HCT116 (cell line): ENCODE results near the gene EYA3. TPM values are rescaled to one million over a fixed set of nuclear protein-coding genes. Genes with fewer than 3 reads are reported as not detected.

Experiments
- ATAC-seq: fragments of 200-7000 bp; cut with Tn5 transposase; 2 replicates; pipeline ENCODE4 v1.9.1; 2020; ENCODE audit warnings: mild to moderate bottlenecking, moderate library complexity
- BruUV-seq: library from RNA; stranded (reverse); fragments of 400-500 nt; replicated peaks from 2 replicates; lab custom pipeline; 2021; lab: Mats Ljungman, UMichigan
- CTCF ChIA-PET: fragments of 300-600 bp; sonication (Branson Sonifier 250); formaldehyde crosslinking; loops from one replicate; lab custom pipeline; 2021; ENCODE audit warnings: antibody characterized with exemption; lab: Charles Lee
- POLR2A ChIA-PET: fragments of 300-600, 350-600 bp; sonication (Branson Sonifier 250); formaldehyde crosslinking; loops from one replicate; lab custom pipeline; 2021; ENCODE audit warnings: antibody characterized with exemption; lab: Charles Lee
- RAD21 ChIA-PET, 2 experiments: fragments of 300-600 bp; sonication (Branson Sonifier 250); formaldehyde crosslinking; loops; one replicate each; lab custom pipeline; 2023; ENCODE audit warnings: low total read pairs in 2 of 2; ENCODE audit not compliant: uncharacterized antibody in 2 of 2, unreplicated experiment in 2 of 2, low non-redundant PET in 1 of 2; lab: Charles Lee
- DNase-seq: peaks from one replicate; pipeline ENCODE4 v3.0.0-alpha.2; 2010; ENCODE audit warnings: low read depth, low spot score
- H2AFZ ChIP-seq: fragments of 200-600 bp; shearing (Covaris generic), sonication (generic); 2 replicates; pipeline ENCODE4 v1.6.1; 2017; ENCODE audit warnings: low read depth, mixed run types, mixed read lengths, antibody characterized with exemption, low read length; ENCODE audit not compliant: poor library complexity, severe bottlenecking
- H3K27ac ChIP-seq: 2 replicates; pipeline ENCODE4 v1.5.1; 2012; ENCODE audit warnings: low read depth, low read length
- H3K27me3 ChIP-seq: fragments of 200-600 bp; sonication (generic); 2 replicates; pipeline ENCODE4 v1.6.1; 2016; ENCODE audit warnings: mixed run types, low read length, mixed read lengths; ENCODE audit not compliant: insufficient read depth
- H3K36me3 ChIP-seq, 2 experiments: fragments of 200-500 bp in 1 of 2; fragments of 200-600 bp in 1 of 2; sonication (Bioruptor generic) in 1 of 2; sonication (generic) in 1 of 2; 2 replicates each; pipeline versions ENCODE4 v1.5.1 to v1.6.1; 2014 to 2016; ENCODE audit warnings: low read length in 2 of 2, inconsistent platforms in 1 of 2, mixed read lengths in 1 of 2, mixed run types in 1 of 2; ENCODE audit not compliant: insufficient read depth in 2 of 2, control insufficient read depth in 1 of 2
- H3K4me1 ChIP-seq, 2 experiments: fragments of 200-600 bp in 1 of 2; sonication (generic) in 1 of 2; 2 replicates each; pipeline versions ENCODE4 v1.5.1 to v1.6.1; 2012 to 2017; ENCODE audit warnings: low read length in 2 of 2, inconsistent platforms in 1 of 2, mild to moderate bottlenecking in 1 of 2, mixed read lengths in 1 of 2, mixed run types in 1 of 2, moderate library complexity in 1 of 2; ENCODE audit not compliant: insufficient read depth in 2 of 2, control insufficient read depth in 1 of 2
- H3K4me2 ChIP-seq: fragments of 200-600 bp; sonication (generic); 2 replicates; pipeline ENCODE4 v1.6.1; 2017; ENCODE audit warnings: mixed run types, low read length, mixed read lengths
- H3K4me3 ChIP-seq, 2 experiments: fragments of 200-600 bp in 1 of 2; sonication (generic) in 1 of 2; replicated peaks in 1 of 2; 2 replicates each; pipeline ENCODE4 v1.5.1; 2011 to 2016; ENCODE audit warnings: low read length in 2 of 2, control low read depth in 1 of 2, low read depth in 1 of 2, mild to moderate bottlenecking in 1 of 2, mixed read lengths in 1 of 2, mixed run types in 1 of 2
- H3K79me2 ChIP-seq: fragments of 200-600 bp; sonication (generic); 2 replicates; pipeline ENCODE4 v1.6.1; 2017; ENCODE audit warnings: mild to moderate bottlenecking, mixed run types, low read length, moderate library complexity, mixed read lengths; ENCODE audit not compliant: insufficient read depth
- H3K9ac ChIP-seq: fragments of 200-600 bp; sonication (generic); 2 replicates; pipeline ENCODE4 v1.6.1; 2016; ENCODE audit warnings: low read length, mixed read lengths
- H3K9me2 ChIP-seq: fragments of 200-600 bp; sonication (generic), shearing (Covaris generic); 2 replicates; pipeline ENCODE4 v1.6.1; 2017; ENCODE audit warnings: mixed run types, mild to moderate bottlenecking, moderate library complexity; ENCODE audit not compliant: insufficient read depth
- H3K9me3 ChIP-seq, 2 experiments: fragments of 200-500 bp in 1 of 2; fragments of 200-600 bp in 1 of 2; sonication (Bioruptor generic) in 1 of 2; sonication (generic) in 1 of 2; 2 replicates each; pipeline ENCODE4 v1.6.1; 2014 to 2017; ENCODE audit warnings: low read length in 2 of 2, mixed read lengths in 2 of 2, inconsistent platforms in 1 of 2, low read depth in 1 of 2, mild to moderate bottlenecking in 1 of 2, mixed run types in 1 of 2, moderate library complexity in 1 of 2; ENCODE audit not compliant: control insufficient read depth in 1 of 2, insufficient read depth in 1 of 2
- H4K20me1 ChIP-seq: fragments of 200-600 bp; sonication (generic), shearing (Covaris generic); 2 replicates; pipeline ENCODE4 v1.6.1; 2017; ENCODE audit warnings: mixed run types, mild to moderate bottlenecking, moderate library complexity; ENCODE audit not compliant: insufficient read depth
- CBX3 ChIP-seq: IDR thresholded peaks from 2 replicates; pipeline ENCODE4 v1.6.1; 2012; ENCODE audit warnings: low read depth
- EGR1 ChIP-seq: IDR thresholded peaks from 2 replicates; pipeline ENCODE4 v1.6.1; 2012; ENCODE audit warnings: low read depth
- ELF1 ChIP-seq: IDR thresholded peaks from 2 replicates; pipeline ENCODE4 v1.6.1; 2012; ENCODE audit warnings: low read depth, borderline replicate concordance
- EZH2phosphoT487 ChIP-seq: fragments of 200-600 bp; IDR thresholded peaks from 2 replicates; pipeline ENCODE4 v1.6.1; 2018; ENCODE audit warnings: antibody characterized with exemption, borderline replicate concordance
- FOSL1 ChIP-seq: IDR thresholded peaks from 2 replicates; pipeline ENCODE4 v1.6.1; 2012; ENCODE audit warnings: low read depth
- JUND ChIP-seq: IDR thresholded peaks from 2 replicates; pipeline ENCODE4 v1.6.1; 2012
- POLR2AphosphoS5 ChIP-seq: IDR thresholded peaks from 2 replicates; pipeline ENCODE4 v1.6.1; 2011; ENCODE audit warnings: mild to moderate bottlenecking, low read depth, low read length, moderate library complexity
- RAD21 ChIP-seq: IDR thresholded peaks from 2 replicates; pipeline ENCODE4 v1.6.1; 2012; ENCODE audit warnings: low read depth, mild to moderate bottlenecking
- SIN3A ChIP-seq: IDR thresholded peaks from 2 replicates; pipeline ENCODE4 v1.6.1; 2012; ENCODE audit warnings: low read depth
- SP1 ChIP-seq: IDR thresholded peaks from 2 replicates; pipeline ENCODE4 v1.6.1; 2012; ENCODE audit warnings: low read depth
- TCF7L2 ChIP-seq: IDR thresholded peaks from 2 replicates; pipeline ENCODE4 v1.7.0; 2011; ENCODE audit warnings: borderline replicate concordance, inconsistent platforms; ENCODE audit not compliant: insufficient read depth, insufficient read length; ENCODE audit errors: extremely low read depth
- YY1 ChIP-seq: IDR thresholded peaks from 2 replicates; pipeline ENCODE4 v1.6.1; 2011; ENCODE audit warnings: low read length, low read depth, moderate library complexity, mild to moderate bottlenecking; ENCODE audit not compliant: insufficient replicate concordance; ENCODE audit errors: extremely low read depth
- ZFX ChIP-seq: fragments of 450-650 bp; IDR thresholded peaks from 2 replicates; pipeline ENCODE4 v1.6.1; 2017
- ZNF274 ChIP-seq: fragments of 200-500 bp; sonication (Bioruptor generic); IDR thresholded peaks from 2 replicates; pipeline ENCODE4 v1.6.1; 2014; ENCODE audit warnings: mild to moderate bottlenecking, low read depth, low read length, inconsistent platforms
- intact Hi-C: fragments of 100-400 bp; cut with micrococcal nuclease; formaldehyde crosslinking; loops from 2 replicates; pipeline ENCODE4 v1.10.0; 2022
- total RNA-seq: library from RNA; stranded (reverse); gene quantifications from one replicate; pipeline ENCODE4 v1.2.1, GENCODE V29; 2021; ENCODE audit not compliant: unreplicated experiment
- TF ChIP-seq, protein P1 (sequence below): IDR thresholded peaks from 2 replicates; pipeline ENCODE4 v1.6.1; 2012; ENCODE audit warnings: low read depth
- TF ChIP-seq, protein P2 (sequence below): IDR thresholded peaks from 2 replicates; pipeline ENCODE4 v1.6.1; 2012

The EYA3 gene
- total RNA-seq, 1 experiment from 2014 or later: 25.9 TPM

DNA sequence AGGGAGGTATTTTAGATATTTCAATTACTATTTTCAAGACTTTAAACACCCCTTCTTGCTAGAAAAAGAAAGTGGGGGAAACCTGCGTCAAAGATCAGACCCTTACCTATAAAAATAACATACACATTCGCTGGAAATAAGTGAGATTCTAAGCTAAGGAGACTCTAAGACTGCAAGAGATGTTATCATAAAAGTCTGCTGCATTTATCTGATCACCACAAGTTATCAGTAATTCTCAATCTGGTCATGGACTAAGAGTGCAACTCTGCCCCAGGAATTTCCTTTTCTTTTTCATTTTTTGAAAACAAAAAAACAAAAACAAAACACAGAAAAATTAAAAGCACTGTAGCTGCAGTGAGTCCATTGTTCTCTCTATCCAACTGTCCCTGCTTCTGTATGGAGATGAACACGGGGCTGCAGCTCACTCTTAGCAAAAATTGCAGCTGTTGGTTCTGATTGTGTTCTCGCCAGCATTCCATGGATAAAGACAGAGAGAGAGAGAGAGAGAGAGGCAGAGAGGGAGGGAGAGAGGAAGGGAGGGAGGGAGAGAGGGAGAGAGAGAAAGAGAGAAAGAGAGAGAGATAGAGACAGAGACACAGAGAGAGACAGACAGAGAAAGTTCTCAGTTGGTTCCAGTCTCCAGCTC is 114.5 kb downstream of the EYA3 start:
- no peak overlapping the region for H3K4me3 ChIP-seq
- ATAC-seq (no peak), DNase-seq (no peak)
- H3K79me2 ChIP-seq: no peaks in the 10 kb centered on the region
- ChIA-PET CTCF (interaction anchor here (0.7 kb wide), 1 partner anchor 116 kb away, joined by 3 read pairs; no protein-coding TSS in a partner anchor), RAD21 (interaction anchor here in 1 of 2 experiments (0.7 kb wide), 1 partner anchor 60 kb away, joined by 3 read pairs; no protein-coding TSS in a partner anchor), POLR2A (no interaction called here)
- intact Hi-C loops: no loop called here
- H3K9ac ChIP-seq: no peak overlapping the region
- H3K9me3 ChIP-seq: no peaks in the 10 kb centered on the region
- TF ChIP-seq, protein P1, sequence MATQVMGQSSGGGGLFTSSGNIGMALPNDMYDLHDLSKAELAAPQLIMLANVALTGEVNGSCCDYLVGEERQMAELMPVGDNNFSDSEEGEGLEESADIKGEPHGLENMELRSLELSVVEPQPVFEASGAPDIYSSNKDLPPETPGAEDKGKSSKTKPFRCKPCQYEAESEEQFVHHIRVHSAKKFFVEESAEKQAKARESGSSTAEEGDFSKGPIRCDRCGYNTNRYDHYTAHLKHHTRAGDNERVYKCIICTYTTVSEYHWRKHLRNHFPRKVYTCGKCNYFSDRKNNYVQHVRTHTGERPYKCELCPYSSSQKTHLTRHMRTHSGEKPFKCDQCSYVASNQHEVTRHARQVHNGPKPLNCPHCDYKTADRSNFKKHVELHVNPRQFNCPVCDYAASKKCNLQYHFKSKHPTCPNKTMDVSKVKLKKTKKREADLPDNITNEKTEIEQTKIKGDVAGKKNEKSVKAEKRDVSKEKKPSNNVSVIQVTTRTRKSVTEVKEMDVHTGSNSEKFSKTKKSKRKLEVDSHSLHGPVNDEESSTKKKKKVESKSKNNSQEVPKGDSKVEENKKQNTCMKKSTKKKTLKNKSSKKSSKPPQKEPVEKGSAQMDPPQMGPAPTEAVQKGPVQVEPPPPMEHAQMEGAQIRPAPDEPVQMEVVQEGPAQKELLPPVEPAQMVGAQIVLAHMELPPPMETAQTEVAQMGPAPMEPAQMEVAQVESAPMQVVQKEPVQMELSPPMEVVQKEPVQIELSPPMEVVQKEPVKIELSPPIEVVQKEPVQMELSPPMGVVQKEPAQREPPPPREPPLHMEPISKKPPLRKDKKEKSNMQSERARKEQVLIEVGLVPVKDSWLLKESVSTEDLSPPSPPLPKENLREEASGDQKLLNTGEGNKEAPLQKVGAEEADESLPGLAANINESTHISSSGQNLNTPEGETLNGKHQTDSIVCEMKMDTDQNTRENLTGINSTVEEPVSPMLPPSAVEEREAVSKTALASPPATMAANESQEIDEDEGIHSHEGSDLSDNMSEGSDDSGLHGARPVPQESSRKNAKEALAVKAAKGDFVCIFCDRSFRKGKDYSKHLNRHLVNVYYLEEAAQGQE: no peak
- TF ChIP-seq RAD21 (no peak), EZH2phosphoT487 (no peak), JUND (no peak)
- no peak overlapping the region for H3K4me2 ChIP-seq
- H3K27ac ChIP-seq: no peak overlapping the region
- no peaks in the 10 kb centered on the region for H3K27me3 ChIP-seq
- H2AFZ ChIP-seq: no peak overlapping the region
- peaks cover 5 to 12% of the 10 kb centered on the region in 2 experiments for H3K4me1 ChIP-seq
- H3K36me3 ChIP-seq: peaks cover 0 to 2% of the 10 kb centered on the region in 2 experiments; a peak in 1 of 4 replicates
- H4K20me1 ChIP-seq: no peaks in the 10 kb centered on the region
- no peaks in the 10 kb centered on the region for H3K9me2 ChIP-seq
- TSS peak; percentile 40 for BruUV-seq

DNA sequence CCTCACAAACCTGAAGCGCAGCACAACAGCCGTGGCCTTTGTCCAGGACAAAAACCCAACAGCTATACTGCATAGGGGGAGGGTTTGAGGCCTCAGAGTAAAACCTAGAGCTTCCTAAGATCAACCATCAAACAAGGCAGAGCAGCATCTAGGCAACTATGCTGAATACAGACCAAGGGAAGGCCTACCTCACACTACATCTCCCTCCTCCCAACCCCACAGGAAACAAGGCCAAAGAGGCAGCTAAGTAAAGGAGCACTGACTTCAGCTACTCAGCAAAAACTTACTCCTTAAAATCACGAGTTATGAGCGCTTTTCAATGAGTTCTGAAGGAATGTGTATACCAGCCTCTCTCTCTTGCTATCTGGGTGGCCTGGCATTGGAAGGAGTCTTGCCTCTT is 116.3 kb downstream of the EYA3 start:
- DNase-seq: no peak
- no peaks in the 10 kb centered on the region for H3K9me2 ChIP-seq
- H3K27ac ChIP-seq: no peak overlapping the region
- ChIA-PET RAD21 (no interaction called here), CTCF (no interaction called here), POLR2A (interaction anchor here (1.8 kb wide), 1 partner anchor 12 kb away, joined by 6 read pairs; the partner anchor contains the start of gene XKR8)
- no peak overlapping the region for H3K4me3 ChIP-seq
- no peak overlapping the region for H2AFZ ChIP-seq
- H3K27me3 ChIP-seq: no peaks in the 10 kb centered on the region
- intact Hi-C loops: no loop called here
- no TSS peak for BruUV-seq
- no peak overlapping the region for H3K4me2 ChIP-seq
- H3K4me1 ChIP-seq: peaks cover 18 to 29% of the 10 kb centered on the region in 2 experiments
- H4K20me1 ChIP-seq: no peaks in the 10 kb centered on the region
- H3K9ac ChIP-seq: no peak overlapping the region
- no peaks in the 10 kb centered on the region for H3K36me3 ChIP-seq
- no peaks in the 10 kb centered on the region for H3K79me2 ChIP-seq
- no peaks in the 10 kb centered on the region for H3K9me3 ChIP-seq
- ATAC-seq: no peak
- TF ChIP-seq EGR1: no peak
- TF ChIP-seq ZFX: no peak
- no peak for TF ChIP-seq ZNF274
- TF ChIP-seq, protein P2, sequence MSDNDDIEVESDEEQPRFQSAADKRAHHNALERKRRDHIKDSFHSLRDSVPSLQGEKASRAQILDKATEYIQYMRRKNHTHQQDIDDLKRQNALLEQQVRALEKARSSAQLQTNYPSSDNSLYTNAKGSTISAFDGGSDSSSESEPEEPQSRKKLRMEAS: no peak
- no peak for TF ChIP-seq ELF1
- TF ChIP-seq SIN3A: no peak
- TF ChIP-seq CBX3: no peak
- no peak for TF ChIP-seq FOSL1
- TF ChIP-seq TCF7L2: no peak
- TF ChIP-seq RAD21: no peak
- TF ChIP-seq POLR2AphosphoS5: no peak
- TF ChIP-seq SP1: no peak
- TF ChIP-seq YY1: no peak
